NT2/D1 (cell line): ENCODE results near the gene ANLN.

Experiments
- SUZ12 ChIP-seq: IDR thresholded peaks from 2 replicates; pipeline ENCODE4 v1.6.1; 2011; ENCODE audit not compliant: insufficient read length, insufficient read depth; ENCODE audit errors: extremely low read depth
- YY1 ChIP-seq: IDR thresholded peaks from 2 replicates; pipeline ENCODE4 v1.6.1; 2011; ENCODE audit not compliant: insufficient read length, insufficient read depth
- ZNF274 ChIP-seq: IDR thresholded peaks from 2 replicates; pipeline ENCODE4 v1.6.1; 2011; ENCODE audit warnings: mild to moderate bottlenecking, low read depth, low read length

DNA sequence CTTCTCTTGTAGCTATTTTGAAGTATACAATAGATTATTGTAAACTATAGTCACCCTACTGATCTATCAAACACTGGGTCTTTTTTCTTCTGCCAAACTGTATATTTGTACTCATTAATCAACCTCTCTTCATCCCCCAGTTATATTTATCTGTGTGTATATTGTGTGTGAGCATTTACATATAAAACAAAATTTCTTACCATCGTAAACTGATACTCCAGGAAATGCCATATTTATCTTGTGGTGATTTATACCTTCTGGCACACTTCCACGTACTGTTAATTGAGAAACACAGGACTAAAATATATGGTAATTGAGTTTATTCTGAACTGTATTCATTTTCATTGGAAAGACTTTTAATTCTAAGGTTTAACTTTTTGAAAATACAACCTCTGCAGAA, 18.9 kb downstream of the ANLN start:
- no peak for TF ChIP-seq YY1
- no peak for TF ChIP-seq ZNF274
- TF ChIP-seq SUZ12, result no peak
